GM12873 (cell line): Measurements from ENCODE around the gene ASPSCR1.

Experiments
- TF ChIP-seq, protein P1 (sequence below): IDR thresholded peaks from 2 replicates; pipeline ENCODE4 v1.5.1; 2012; ENCODE audit warnings: low read depth, mild to moderate bottlenecking, moderate library complexity, low read length, control low read depth; ENCODE audit not compliant: insufficient read depth; ENCODE audit errors: missing control alignments

Gene ASPSCR1

DNA sequence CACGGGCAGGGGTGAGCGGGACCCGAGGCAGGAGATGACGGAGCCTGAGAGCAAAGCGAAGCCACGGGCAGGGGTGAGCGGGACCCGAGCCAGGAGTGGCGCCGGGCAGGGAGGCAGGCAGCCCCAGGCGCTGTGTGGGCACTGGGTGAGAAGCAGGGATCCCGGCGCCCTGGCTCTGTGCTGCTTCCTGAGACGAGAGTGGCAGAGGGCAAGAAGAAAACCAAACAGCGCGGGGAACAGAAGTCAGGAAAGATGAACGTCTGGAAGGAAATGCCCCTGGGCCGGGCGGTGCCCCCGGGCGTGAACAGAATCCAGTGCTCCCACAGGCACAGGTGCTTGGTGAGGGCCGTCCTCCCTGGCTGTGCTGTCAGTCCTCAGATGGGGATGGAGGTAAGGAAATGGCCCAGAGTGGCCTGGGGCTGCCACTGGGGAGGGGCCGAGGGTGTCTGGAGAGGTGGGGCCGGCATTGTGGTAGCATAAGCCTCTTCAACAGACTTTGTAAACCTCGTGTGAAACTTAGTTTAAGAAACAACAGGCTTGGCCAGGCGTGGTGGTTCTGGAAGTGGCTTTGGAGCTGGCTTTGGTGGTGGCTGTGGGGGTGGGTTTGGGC lies 9.8 kb downstream of the ASPSCR1 start:
- TF ChIP-seq, protein P1, sequence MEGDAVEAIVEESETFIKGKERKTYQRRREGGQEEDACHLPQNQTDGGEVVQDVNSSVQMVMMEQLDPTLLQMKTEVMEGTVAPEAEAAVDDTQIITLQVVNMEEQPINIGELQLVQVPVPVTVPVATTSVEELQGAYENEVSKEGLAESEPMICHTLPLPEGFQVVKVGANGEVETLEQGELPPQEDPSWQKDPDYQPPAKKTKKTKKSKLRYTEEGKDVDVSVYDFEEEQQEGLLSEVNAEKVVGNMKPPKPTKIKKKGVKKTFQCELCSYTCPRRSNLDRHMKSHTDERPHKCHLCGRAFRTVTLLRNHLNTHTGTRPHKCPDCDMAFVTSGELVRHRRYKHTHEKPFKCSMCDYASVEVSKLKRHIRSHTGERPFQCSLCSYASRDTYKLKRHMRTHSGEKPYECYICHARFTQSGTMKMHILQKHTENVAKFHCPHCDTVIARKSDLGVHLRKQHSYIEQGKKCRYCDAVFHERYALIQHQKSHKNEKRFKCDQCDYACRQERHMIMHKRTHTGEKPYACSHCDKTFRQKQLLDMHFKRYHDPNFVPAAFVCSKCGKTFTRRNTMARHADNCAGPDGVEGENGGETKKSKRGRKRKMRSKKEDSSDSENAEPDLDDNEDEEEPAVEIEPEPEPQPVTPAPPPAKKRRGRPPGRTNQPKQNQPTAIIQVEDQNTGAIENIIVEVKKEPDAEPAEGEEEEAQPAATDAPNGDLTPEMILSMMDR = no peak

DNA sequence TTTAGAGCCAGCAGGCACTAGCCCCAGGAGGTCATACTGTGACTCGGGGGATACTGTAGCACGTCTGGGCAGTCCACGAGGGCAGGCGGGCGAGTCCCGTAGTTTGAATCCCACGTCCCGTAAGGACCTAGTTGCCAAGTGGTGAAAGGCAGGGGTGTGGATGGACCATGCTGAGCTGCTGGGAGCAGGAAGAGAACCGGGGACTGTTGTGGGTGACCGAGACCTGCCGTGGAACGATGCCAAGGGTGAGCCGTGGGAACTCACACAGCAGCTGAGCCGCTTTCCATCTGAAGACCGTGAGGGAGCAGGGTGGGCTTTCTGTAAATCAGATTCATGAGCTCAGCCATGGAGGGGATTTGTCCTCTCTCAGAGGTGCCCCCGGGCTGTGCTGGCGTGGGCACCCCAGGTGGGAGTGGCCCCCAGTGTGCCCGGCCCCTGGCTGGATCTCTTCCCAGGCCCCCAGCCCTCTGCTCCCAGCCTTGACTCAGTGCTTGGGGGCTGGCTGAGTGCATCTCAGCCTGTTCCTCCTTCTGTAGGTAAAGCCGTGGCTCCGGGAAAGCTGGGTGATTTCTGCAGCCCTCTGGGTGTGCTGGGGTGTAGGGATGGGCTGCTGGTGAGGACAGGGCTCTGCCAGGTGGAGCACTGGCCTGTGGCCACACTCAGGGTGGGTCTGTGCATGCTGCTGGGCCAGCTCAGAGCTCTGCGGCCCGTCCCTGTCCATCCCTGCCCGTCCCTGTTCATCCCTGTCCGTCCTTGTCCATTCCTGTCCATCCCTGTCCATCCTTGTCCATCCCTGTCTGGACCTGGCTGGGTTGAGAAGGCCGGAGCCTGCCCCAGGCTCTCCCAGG lies 13.6 kb downstream of the ASPSCR1 start:
- TF ChIP-seq, protein P1 = no peak

DNA sequence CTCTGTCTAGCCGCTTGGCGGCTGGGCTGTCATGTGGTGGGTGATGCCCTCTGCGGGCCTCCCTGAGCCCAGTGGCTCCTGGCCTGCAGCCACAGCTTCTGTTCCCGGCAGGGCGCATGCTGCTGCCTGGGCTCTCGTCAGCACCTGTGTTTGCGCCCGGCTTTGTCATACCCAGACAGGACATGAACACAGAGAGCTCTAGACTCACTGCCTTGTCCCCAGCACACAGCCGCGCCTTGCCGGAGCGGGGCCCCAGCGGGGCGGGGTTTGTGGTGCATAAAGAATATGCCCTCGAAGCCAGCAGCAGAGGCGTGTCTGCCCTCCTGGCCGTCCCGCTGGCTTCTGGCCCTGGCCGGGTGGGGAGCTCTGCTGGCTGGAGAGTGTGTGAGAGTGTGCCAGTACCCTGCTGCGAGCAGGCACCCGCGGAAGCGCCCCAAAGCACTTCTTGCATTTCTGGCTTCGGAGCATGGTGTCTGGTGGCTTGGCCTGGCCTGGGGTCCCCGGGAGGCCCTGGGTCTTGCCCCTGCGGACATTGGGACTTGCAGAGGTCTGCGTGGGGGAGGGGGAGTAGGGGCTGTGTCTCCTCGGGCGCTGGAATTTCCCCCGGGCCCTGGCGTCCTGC lies 14.4 kb downstream of the ASPSCR1 start:
- TF ChIP-seq, protein P1 = no peak

DNA sequence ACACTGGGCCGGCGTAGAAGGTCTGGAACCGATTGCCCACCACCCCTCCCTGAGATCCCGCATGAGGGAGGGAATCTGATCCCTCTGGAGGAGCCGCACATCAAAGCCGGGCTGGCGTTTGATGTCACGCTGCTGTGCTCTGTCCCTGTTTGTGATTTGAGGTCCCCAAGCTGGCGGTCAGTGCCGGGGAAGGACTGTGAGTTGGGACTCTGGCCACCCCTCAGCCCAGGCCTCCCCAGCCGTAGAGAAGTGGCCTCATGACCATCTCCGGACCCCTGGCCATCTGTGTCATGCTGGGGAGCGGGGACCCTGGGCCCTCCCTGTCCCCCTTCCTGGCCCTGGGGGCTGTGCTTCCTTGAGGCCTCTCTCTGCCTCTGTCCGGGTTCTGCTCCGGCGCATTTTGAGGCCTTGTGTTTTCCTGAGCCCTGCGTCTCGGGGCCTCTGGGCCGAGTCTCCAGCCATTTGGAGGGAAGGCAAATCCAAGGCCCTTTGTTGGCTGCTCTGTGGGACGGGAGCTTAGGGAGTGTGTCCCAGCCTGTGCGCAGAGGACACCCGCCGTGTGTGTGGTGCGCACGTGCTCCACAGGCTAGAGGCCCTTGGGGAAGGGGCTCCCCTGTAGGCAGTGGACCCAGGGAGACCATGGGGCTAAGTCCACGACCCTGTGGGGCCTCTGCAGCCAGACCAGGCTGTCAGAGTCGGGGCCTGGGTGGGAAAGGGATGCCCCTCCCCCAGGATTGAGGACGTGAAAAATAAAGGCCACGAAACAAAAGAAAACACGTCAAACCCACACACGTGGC lies 15.1 kb downstream of the ASPSCR1 start:
- TF ChIP-seq, protein P1 = no peak

DNA sequence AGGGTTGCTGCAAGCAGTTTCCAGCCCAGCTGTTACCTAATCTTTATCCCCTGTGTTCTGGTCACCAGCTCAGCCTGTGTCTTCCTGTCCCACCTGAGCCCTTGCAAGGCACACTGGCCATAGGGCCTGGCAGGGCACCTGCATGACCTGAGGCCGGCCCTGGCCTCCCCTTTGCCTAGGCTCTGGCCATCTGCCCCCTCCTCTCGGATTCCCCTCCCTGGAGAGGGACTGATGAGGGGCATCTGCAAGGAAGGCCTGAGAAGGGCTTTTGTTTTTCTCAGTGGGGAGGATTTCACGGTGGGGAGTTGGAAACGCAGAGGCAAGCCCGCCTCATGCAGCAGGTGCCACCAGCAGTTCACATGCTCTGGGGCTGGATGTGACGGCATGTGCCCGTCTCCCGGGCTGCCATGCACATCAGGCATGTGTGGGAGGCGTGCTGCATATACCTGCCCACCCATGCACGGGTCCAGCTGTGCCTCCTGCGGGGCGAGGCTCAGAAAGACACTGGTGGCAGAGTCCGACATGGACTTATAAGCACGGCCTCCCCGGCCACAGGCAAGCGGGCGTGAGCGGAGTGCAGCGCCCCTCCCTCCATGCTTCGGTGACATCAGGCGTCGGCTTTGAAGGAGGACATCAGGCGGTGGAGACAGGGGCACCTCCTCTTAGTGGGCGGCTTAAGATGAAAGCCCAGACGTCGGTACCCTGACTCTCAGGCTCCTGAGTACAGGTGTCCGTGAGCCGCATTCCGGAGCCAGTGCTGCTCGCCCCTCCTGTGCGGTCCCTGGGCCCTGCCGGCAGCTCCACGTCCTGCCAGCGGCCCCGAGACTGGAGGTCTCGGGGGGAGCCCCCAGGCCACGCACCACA lies 16.5 kb downstream of the ASPSCR1 start:
- TF ChIP-seq, protein P1 = no peak

DNA sequence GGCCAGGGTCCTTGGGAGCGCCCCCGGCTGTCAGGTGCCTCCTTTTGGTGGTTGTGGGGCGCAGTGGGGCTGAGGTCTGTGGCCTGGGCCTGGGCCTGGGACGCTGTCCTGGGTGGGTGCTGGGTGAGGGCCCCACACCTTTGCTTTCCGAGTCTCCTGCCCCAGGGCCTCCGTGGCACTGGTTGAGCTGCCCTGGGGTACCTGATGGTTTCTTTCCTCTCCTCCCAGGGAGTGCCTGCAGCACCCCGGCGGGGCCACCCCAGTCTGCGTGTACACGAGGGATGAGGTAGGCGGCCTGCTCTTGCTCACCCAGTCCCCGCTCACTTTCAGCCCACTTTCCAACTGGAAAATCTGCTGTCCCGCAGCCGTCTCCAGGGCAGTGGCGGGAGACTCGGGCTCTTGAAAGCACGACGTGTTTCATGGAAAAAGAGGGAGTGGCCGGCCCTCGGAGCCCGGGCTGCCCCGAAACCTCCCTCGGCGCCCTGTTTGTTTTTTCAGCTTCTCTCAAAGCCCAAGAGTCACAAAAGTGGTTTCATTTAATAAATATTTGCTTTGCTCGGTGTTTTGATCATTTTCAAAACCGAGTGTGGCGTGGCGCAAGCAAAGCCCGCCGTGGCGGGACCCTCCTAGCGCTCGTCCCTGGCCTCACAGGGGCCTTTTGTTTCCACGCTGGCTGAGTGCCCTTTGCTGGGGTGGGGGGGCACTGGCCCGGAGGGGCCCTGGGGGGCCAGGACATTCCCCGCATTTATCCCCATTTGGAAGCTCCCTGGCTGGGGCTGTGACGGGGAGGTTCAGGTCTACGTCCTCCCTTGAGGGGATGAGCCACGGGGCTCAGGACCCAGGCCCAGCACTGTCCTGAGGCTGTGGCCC lies 17.4 kb downstream of the ASPSCR1 start:
- TF ChIP-seq, protein P1 = no peak
